Right cardiac atrium (tissue), 5 donors: ENCODE results near the gene EPHB2. TPM values are rescaled to one million over a fixed set of nuclear protein-coding genes. Genes with fewer than 3 reads are reported as not detected.

Experiments used
- ATAC-seq, 2 donors: fragments of 200-7000 bp; cut with Tn5 transposase; one replicate each; pipeline versions ENCODE4 v1.8.0 to v1.9.1; 2020; ENCODE audit warnings: moderate library complexity in 2 of 2, mild to moderate bottlenecking in 1 of 2
- DNase-seq, 3 donors: peaks; one replicate each; pipeline ENCODE4 v3.0.0-alpha.2; 2020
- H3K27ac ChIP-seq: one replicate; pipeline ENCODE4 v1.5.1; 2013; ENCODE audit warnings: mild to moderate bottlenecking, low read length, control low read depth, moderate library complexity
- H3K27me3 ChIP-seq: one replicate; pipeline ENCODE4 v1.6.1; 2013; ENCODE audit not compliant: control insufficient read depth, insufficient read depth
- H3K4me1 ChIP-seq: one replicate; pipeline ENCODE4 v1.6.1; 2013; ENCODE audit warnings: low read length; ENCODE audit not compliant: control insufficient read depth, insufficient read depth
- H3K4me3 ChIP-seq: one replicate; pipeline ENCODE4 v1.5.1; 2013; ENCODE audit warnings: low read length, control low read depth
- H3K9me3 ChIP-seq: one replicate; pipeline ENCODE4 v1.6.1; 2013; ENCODE audit warnings: low read length; ENCODE audit not compliant: control insufficient read depth
- WGBS: extraction: QIAGEN DNeasy Blood & Tissue Kit; methylation state at CpG from one replicate; pipeline ENCODE4 v1.1.7; 2013; 5-methylcytosine and 5-hydroxymethylcytosine counted together
- intact Hi-C, 4 donors: fragments of 100-400 bp; cut with DNase I; formaldehyde crosslinking; loops; one replicate each; pipeline versions ENCODE4 v1.11.0 to v1.14.0; 2022 to 2023
- polyA plus RNA-seq: library from polyadenylated mRNA; stranded (reverse); fragments of 200-250 nt; gene quantifications from one replicate; pipeline ENCODE4 v1.2.3, GENCODE V29; 2013
- total RNA-seq, 4 donors: library from RNA; stranded (reverse); fragmentation: NEBNext Ultra II Directional; extraction: Animal tissue kit (Norgen Biotek cat#: 25700); gene quantifications; one replicate each; pipeline ENCODE4 v1.2.1, GENCODE V29; 2021
- donor health status: healthy with polysubstance abuse.
- donor health status: DM: no; HTN: yes; CAD: no.
- donor health status: DM: no; HTN: no; CAD: no.
- donor health status: DM: no; HTN: yes; CAD: no; lungs with severe emphysema.
- donor health status: DM: yes; HTN: yes; CAD: no.

The EPHB2 gene
- total and polyA plus RNA-seq, 5 donors = 1.2 to 7.7 (median 3.5) TPM

- DNase-seq (peak in 2 of 3 donors; percentile 44 to 66), ATAC-seq (peak in 1 of 2 donors; percentile 3)
- H3K4me1 ChIP-seq = peaks cover 2% of the 10 kb centered on the region
- intact Hi-C loops = no loop called here
- no peaks in the 10 kb centered on the region for H3K9me3 ChIP-seq
- H3K27me3 ChIP-seq = no peaks in the 10 kb centered on the region
- no peak overlapping the region for H3K4me3 ChIP-seq
- no peak overlapping the region for H3K27ac ChIP-seq
- WGBS = 63% methylated on average over 6 of the region's 6 CpGs
Measured at GRCh38 chr1:22792396-22793160, 81.9 kb downstream of the EPHB2 start.

- ATAC-seq (no peak), DNase-seq (no peak)
- intact Hi-C loops = no loop called here
- Histone ChIP-seq H3K27ac (no peak overlapping the region), H3K4me3 (no peak overlapping the region), H3K27me3 (no peaks in the 10 kb centered on the region), H3K9me3 (no peaks in the 10 kb centered on the region), H3K4me1 (peaks cover 2% of the 10 kb centered on the region)
- WGBS = 94% methylated on average over 3 of the region's 3 CpGs
Measured at GRCh38 chr1:22793647-22794046, 83.0 kb downstream of the EPHB2 start.

- no peak overlapping the region for H3K4me3 ChIP-seq
- no peaks in the 10 kb centered on the region for H3K27me3 ChIP-seq
- peak; percentile 34 to 39 for ATAC-seq
- no peak overlapping the region for H3K27ac ChIP-seq
- WGBS = 54% methylated on average over 8 of the region's 8 CpGs
- peak; percentile 35 to 74 (median 67) for DNase-seq
- intact Hi-C loops = no loop called here
- peaks cover 2% of the 10 kb centered on the region for H3K4me1 ChIP-seq
- H3K9me3 ChIP-seq = no peaks in the 10 kb centered on the region
Measured at GRCh38 chr1:22794647-22795365, 84.2 kb downstream of the EPHB2 start.

GRCh38 chr1:22795366-22795714, 84.7 kb downstream of the EPHB2 start:
- ATAC-seq (no peak), DNase-seq (no peak)
- H3K4me1 ChIP-seq = peaks cover 2% of the 10 kb centered on the region
- H3K4me3 ChIP-seq = no peak overlapping the region
- WGBS = 75% methylated on average over 4 of the region's 4 CpGs
- no peaks in the 10 kb centered on the region for H3K27me3 ChIP-seq
- intact Hi-C loops = no loop called here
- H3K9me3 ChIP-seq = no peaks in the 10 kb centered on the region
- no peak overlapping the region for H3K27ac ChIP-seq

- Histone ChIP-seq H3K4me3 (no peak overlapping the region), H3K27ac (no peak overlapping the region), H3K27me3 (no peaks in the 10 kb centered on the region), H3K9me3 (no peaks in the 10 kb centered on the region), H3K4me1 (no peaks in the 10 kb centered on the region)
- 65% methylated on average over 4 of the region's 4 CpGs for WGBS
- ATAC-seq = no peak
- intact Hi-C loops = no loop called here
- DNase-seq = peak in 1 of 3 donors; percentile 32
Measured at GRCh38 chr1:22796642-22797041, 86.0 kb downstream of the EPHB2 start.

GRCh38 chr1:22798083-22798482, 87.4 kb downstream of the EPHB2 start:
- ATAC-seq (no peak), DNase-seq (peak in 1 of 3 donors; percentile 14)
- Histone ChIP-seq H3K4me3 (no peak overlapping the region), H3K27ac (no peak overlapping the region), H3K27me3 (no peaks in the 10 kb centered on the region), H3K9me3 (no peaks in the 10 kb centered on the region), H3K4me1 (no peaks in the 10 kb centered on the region)
- 82% methylated on average over 3 of the region's 3 CpGs for WGBS
- intact Hi-C loops = no loop called here

GRCh38 chr1:22799971-22800370, 89.3 kb downstream of the EPHB2 start:
- no peak overlapping the region for H3K4me3 ChIP-seq
- 80% methylated on average over 16 of the region's 16 CpGs for WGBS
- no peaks in the 10 kb centered on the region for H3K9me3 ChIP-seq
- no peak overlapping the region for H3K27ac ChIP-seq
- ATAC-seq = no peak
- intact Hi-C loops = no loop called here
- H3K27me3 ChIP-seq = no peaks in the 10 kb centered on the region
- DNase-seq = peak in 1 of 3 donors; percentile 24
- H3K4me1 ChIP-seq = no peaks in the 10 kb centered on the region

- no peaks in the 10 kb centered on the region for H3K9me3 ChIP-seq
- H3K27me3 ChIP-seq = no peaks in the 10 kb centered on the region
- intact Hi-C loops = no loop called here
- peak in 1 of 3 donors; percentile 1 for DNase-seq
- ATAC-seq = no peak
- no peak overlapping the region for H3K27ac ChIP-seq
- H3K4me3 ChIP-seq = no peak overlapping the region
- 90% methylated on average over 8 of the region's 8 CpGs for WGBS
- H3K4me1 ChIP-seq = no peaks in the 10 kb centered on the region
Measured at GRCh38 chr1:22800629-22801028, 90.0 kb downstream of the EPHB2 start.

GRCh38 chr1:22801347-22801746, 90.7 kb downstream of the EPHB2 start:
- no peaks in the 10 kb centered on the region for H3K4me1 ChIP-seq
- DNase-seq = peak in 1 of 3 donors; percentile 26
- H3K4me3 ChIP-seq = no peak overlapping the region
- no peaks in the 10 kb centered on the region for H3K27me3 ChIP-seq
- no peak for ATAC-seq
- H3K27ac ChIP-seq = no peak overlapping the region
- intact Hi-C loops = no loop called here
- H3K9me3 ChIP-seq = no peaks in the 10 kb centered on the region
- WGBS = 90% methylated on average over 9 of the region's 9 CpGs

- Histone ChIP-seq H3K9me3 (no peaks in the 10 kb centered on the region), H3K4me3 (no peak overlapping the region), H3K27me3 (no peaks in the 10 kb centered on the region), H3K4me1 (no peaks in the 10 kb centered on the region), H3K27ac (no peak overlapping the region)
- ATAC-seq = no peak
- peak in 1 of 3 donors; percentile 27 for DNase-seq
- intact Hi-C loops = no loop called here
- 70% methylated on average over 19 of the region's 19 CpGs for WGBS
Measured at GRCh38 chr1:22801761-22802160, 91.1 kb downstream of the EPHB2 start.

GRCh38 chr1:22803833-22804232, 93.2 kb downstream of the EPHB2 start:
- WGBS = 91% methylated on average over 5 of the region's 5 CpGs
- Histone ChIP-seq H3K4me1 (no peaks in the 10 kb centered on the region), H3K4me3 (no peak overlapping the region), H3K27ac (no peak overlapping the region), H3K9me3 (no peaks in the 10 kb centered on the region), H3K27me3 (no peaks in the 10 kb centered on the region)
- intact Hi-C loops = no loop called here
- no peak for ATAC-seq
- DNase-seq = peak in 1 of 3 donors; percentile 9
